HCT116 (cell line): ENCODE data around the gene TMEM164.

Experiments
- POLR2A ChIP-seq: IDR thresholded peaks from 2 replicates; pipeline ENCODE4 v1.7.0; 2011; ENCODE audit warnings: borderline replicate concordance; ENCODE audit not compliant: insufficient read depth, insufficient read length; ENCODE audit errors: extremely low read depth
- YY1 ChIP-seq: IDR thresholded peaks from 2 replicates; pipeline ENCODE4 v1.6.1; 2011; ENCODE audit warnings: low read length, low read depth, moderate library complexity, mild to moderate bottlenecking; ENCODE audit not compliant: insufficient replicate concordance; ENCODE audit errors: extremely low read depth
- TF ChIP-seq, protein P1 (sequence below), 3 experiments: fragments of 200-600 bp in 1 of 3; sonication (generic) in 1 of 3; IDR thresholded peaks in 2 of 3; conservative IDR thresholded peaks in 1 of 3; 2 replicates each; pipeline ENCODE4 v1.5.1; 2012 to 2017; ENCODE audit warnings: low read depth in 2 of 3, low read length in 2 of 3, antibody characterized with exemption in 1 of 3, borderline replicate concordance in 1 of 3, control low read depth in 1 of 3, mild to moderate bottlenecking in 1 of 3, mixed read lengths in 1 of 3, mixed run types in 1 of 3, moderate library complexity in 1 of 3; ENCODE audit not compliant: insufficient read depth in 1 of 3

DNA sequence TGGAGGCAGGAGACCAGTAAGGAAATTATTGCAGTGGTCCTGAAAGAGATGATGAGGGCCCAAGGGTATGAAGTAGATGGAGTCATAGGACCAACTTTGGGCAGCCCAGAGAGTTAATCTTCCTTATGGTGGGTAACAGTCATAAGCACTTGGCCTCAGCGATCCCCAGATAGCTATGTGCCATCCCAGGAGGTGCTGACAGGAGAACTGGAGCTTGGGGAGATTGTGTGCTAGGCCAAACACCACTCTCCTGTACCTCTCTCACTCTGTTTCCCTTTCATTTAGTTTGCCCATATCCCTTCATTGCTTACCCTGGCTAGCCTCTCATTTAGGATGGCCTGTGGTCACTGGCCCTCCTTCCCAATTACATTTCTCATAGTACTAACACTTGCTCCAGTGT lies 60.0 kb downstream of the TMEM164 start:
- TF ChIP-seq YY1 (no peak), POLR2A (no peak)
- TF ChIP-seq, protein P1, sequence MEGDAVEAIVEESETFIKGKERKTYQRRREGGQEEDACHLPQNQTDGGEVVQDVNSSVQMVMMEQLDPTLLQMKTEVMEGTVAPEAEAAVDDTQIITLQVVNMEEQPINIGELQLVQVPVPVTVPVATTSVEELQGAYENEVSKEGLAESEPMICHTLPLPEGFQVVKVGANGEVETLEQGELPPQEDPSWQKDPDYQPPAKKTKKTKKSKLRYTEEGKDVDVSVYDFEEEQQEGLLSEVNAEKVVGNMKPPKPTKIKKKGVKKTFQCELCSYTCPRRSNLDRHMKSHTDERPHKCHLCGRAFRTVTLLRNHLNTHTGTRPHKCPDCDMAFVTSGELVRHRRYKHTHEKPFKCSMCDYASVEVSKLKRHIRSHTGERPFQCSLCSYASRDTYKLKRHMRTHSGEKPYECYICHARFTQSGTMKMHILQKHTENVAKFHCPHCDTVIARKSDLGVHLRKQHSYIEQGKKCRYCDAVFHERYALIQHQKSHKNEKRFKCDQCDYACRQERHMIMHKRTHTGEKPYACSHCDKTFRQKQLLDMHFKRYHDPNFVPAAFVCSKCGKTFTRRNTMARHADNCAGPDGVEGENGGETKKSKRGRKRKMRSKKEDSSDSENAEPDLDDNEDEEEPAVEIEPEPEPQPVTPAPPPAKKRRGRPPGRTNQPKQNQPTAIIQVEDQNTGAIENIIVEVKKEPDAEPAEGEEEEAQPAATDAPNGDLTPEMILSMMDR (IDR thresholded peaks at IDR 0.05 in 2 of 3, conservative IDR thresholded peaks at IDR 0.05 in 1 of 3; ENCODE audit: borderline replicate concordance in 1 of 3, insufficient read depth in 1 of 3, low read depth in 2 of 3, low read length in 2 of 3): no peak
